GM21515 (cell line): ENCODE measurements around the gene RAP1B.
A peak's percentile ranks its signal among the peaks of the same experiment; 100 is the strongest.

Experiments used
- ATAC-seq: cut with Tn5 transposase; IDR thresholded peaks from one replicate; pipeline ENCODE4 v1.9.1; 2021; ENCODE audit not compliant: unreplicated experiment

The RAP1B gene

GRCh38 chr12:68686595-68687521, 76.2 kb downstream of the RAP1B start, which contains the start of gene NUP107:
Gene NUP107 (plus strand): TSS chr12:68686978. CDS start chr12:68687066, 88 bp downstream.
- ATAC-seq = peak; percentile 95

GRCh38 chr12:68695454-68695853, 84.8 kb downstream of the RAP1B start:
- no peak for ATAC-seq

GRCh38 chr12:68699486-68699885, 88.8 kb downstream of the RAP1B start:
- ATAC-seq = no peak
